ENCODE measurements around the gene CXCL5.

Gene CXCL5

DNA sequence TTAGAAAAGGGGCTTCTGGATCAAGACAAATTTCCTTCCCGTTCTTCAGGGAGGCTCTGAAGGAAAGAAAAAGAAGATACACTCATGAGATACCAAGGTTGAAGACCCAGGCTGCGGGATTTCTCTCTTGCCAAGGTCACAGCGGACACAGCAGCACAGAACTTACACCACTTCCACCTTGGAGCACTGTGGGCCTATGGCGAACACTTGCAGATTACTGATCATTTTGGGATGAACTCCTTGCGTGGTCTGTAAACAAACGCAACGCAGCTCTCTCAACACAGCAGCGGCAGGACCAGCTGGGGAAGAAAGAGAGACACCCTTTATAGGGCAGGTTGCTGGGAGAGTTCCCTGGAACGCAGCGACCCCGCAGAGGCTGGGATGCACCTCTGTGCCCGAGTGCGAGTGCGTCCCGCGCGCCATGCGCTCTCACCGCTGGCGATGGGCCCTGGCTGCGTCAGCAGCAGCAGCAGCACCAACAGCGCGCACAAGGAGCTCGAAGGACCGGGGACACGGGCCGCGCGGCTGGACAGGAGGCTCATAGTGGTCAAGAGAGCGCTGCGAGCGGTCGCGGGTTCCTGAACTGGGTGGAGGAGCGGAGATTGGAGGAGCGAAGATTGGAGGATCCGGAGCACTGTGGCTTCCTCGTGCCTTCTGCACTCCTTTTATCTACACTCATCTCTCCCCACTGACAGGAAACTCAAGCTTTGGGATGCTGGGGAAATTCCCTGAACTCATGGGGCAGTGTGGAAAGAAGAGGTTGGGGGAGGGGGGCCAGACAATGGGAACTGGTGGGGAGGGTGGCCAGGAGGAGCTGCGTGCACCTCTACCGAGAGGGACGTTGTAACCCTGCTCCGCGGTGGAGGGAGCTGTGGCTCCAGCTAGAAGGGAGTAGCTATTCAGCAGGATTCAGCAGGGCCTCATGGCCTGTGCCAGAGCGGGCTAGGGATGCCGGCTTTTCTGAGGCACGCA, at the start of gene CXCL5:
TSS of gene CXCL5 (minus strand) at position 638 of the 972 bp plus-strand sequence. CDS start at position 542, 96 bp downstream.
- DNase-seq (ENCODE audit: low spot score) = no peak

DNA sequence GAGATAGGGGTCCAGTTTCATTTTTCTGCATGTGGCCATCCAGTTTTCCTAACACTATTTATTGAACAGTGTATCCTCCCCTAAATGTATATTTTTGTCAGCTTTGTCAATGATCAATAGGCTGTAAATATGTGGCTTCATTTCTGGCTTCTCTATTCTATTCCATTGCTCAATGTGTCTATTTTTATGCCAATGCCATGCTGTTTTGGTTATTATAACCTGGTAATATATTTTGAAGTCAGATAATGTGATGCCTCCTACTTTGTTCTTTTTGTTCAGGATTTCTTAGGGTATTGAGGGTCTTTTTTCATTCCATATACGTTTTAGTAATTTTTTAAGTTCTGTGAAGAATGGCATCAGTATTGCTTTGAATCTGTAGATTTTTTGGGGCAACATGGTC, 48.7 kb upstream of the CXCL5 start:
- no peak for DNase-seq (ENCODE audit: low spot score)

- no peak for DNase-seq (ENCODE audit: low spot score)
Measured at GRCh38 chr4:74045772-74046171, 47.3 kb upstream of the CXCL5 start.

DNA sequence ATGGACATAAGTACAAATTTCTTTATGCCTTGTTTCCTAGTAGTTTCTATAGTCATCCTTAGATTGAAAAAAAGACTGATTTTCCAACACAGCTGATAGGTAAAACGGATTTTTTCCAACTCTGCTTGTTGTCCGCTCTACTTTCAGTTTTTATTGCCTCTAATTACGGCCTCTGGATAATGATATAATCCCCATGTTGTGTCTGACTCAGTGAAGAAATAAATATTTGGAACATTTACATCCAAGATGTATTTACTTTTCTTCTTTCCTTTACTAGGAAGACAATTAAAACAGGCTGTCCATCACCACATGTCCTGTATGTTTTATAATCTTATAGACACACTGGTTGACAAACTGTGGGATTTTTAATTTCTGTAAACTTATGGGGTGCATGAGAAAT, 46.8 kb upstream of the CXCL5 start:
- no peak for DNase-seq (ENCODE audit: low spot score)

DNA sequence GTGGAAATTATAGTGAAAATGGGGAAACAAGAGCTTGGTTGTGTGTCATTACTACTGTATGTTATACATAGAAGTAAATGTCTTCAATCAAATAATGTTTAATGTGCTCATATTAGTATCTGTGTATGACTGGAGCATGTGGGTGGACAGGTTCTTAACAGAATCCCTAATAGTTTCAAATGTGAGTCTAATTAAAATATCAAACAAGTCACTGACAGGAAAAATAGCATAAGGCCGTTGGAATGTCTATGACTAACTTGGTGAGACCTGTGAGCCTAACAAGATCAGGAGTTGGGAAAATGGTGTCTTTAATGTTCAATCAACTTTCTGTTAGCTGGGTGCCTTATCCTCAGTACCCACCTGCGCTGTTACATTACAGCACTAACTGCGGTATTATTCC, 46.2 kb upstream of the CXCL5 start:
- DNase-seq (ENCODE audit: low spot score) = no peak

DNA sequence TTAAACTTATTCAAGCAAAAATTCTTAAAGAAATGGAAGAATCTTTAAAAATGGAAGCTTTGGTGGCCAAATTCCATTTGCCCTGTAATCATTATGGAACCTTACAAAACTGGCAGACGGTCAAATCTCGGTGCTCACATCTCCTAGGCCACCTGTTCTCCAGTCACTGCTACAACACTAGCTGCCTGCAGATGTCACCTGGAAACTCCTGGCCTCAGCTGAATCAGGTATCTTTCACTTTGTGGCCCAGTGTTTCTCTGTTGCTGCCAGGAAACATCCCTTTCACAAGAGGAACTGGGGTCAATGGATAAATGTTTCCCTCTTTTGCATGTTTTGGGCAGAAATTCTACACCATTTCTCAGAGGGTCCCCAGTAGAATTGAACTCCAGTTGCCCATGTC, 44.2 kb upstream of the CXCL5 start:
- DNase-seq (ENCODE audit: low spot score) = no peak

- no peak for DNase-seq (ENCODE audit: low spot score)
Measured at GRCh38 chr4:74041418-74041817, 42.9 kb upstream of the CXCL5 start.

GRCh38 chr4:74039315-74039763, 40.9 kb upstream of the CXCL5 start:
- no peak for DNase-seq (ENCODE audit: low spot score)

- DNase-seq (ENCODE audit: low spot score) = no peak
Measured at GRCh38 chr4:74038425-74039314, 40.2 kb upstream of the CXCL5 start, which contains the start of gene CXCL3. Gene CXCL3 (minus strand): TSS chr4:74038689. CDS start chr4:74038611, 78 bp downstream.

DNA sequence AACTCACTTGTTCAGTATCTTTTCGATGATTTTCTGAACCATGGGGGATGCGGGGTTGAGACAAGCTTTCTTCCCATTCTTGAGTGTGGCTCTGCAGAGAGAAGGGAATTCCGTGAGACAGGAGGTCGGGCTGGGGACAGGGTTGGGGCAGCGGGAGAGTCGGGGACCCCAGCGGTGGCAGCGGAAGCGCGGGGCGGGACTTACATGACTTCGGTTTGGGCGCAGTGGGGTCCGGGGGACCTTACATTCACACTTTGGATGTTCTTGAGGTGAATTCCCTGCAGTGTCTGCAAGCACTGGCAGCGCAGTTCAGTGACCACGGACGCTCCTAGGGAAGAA, 39.6 kb upstream of the CXCL5 start:
- no peak for DNase-seq (ENCODE audit: low spot score)

DNA sequence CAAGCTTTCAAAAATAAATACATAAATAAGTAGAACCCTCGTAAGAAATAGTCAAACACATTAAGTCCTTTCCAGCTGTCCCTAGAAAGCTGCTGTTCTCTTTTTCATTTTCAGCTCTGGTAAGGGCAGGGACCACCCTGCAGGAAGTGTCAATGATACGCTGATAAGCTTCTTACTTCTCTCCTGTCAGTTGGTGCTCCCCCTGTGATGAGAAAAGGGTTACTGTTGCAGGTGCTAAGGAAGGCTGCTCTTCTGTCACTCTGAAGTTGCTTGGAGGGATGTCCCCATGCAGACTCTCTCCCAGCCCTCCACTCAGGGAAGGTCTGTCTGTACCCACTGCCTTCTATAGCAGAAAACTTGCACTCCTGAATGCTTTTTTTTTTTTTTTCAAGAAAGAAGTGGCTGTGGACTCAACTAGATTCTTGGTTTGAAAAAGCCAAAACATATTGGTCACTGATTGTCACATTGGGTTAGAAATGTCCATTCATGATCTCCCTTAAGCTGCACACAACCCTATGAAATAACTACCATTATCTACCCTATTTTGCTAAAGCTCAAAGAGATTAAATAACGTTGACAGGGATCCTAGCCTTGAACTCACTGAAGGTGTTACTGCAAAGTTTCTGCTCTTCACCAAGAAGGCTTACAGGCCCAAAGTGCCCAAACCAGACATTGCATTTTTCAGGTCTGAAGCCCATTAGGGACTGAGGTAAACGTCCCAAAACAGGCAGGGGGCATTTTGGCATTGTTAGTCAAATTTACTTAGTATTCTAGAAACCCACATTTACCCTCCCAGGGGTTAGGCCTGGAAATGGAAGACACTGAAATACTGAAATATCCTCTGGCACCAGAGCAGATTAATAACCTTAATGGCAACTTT, 38.8 kb upstream of the CXCL5 start:
- no peak for DNase-seq (ENCODE audit: low spot score)

- no peak for DNase-seq (ENCODE audit: low spot score)
Measured at GRCh38 chr4:74033739-74034138, 35.3 kb upstream of the CXCL5 start.

- DNase-seq (ENCODE audit: low spot score) = no peak
Measured at GRCh38 chr4:74032064-74032463, 33.6 kb upstream of the CXCL5 start.

DNA sequence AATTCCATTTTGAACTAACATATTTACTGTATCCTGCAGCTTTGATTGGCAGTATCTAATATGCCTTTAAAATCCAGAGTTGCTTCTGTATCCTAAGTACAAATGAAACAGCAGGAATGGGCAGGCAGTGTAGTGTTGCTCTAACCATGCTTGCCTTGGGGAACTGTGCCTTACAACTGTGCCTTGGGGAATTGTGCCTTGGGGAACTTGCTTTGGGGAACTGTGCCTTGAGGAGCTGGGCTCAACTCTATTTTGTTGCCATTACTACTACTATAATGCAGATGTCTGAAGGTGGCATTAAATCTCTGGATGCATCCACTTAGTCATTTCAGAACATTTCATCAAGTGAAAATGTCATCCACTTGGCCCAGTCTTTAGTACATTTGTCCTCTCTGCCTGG, 33.1 kb upstream of the CXCL5 start:
- DNase-seq (ENCODE audit: low spot score) = no peak

- no peak for DNase-seq (ENCODE audit: low spot score)
Measured at GRCh38 chr4:74030285-74030684, 31.8 kb upstream of the CXCL5 start.

DNA sequence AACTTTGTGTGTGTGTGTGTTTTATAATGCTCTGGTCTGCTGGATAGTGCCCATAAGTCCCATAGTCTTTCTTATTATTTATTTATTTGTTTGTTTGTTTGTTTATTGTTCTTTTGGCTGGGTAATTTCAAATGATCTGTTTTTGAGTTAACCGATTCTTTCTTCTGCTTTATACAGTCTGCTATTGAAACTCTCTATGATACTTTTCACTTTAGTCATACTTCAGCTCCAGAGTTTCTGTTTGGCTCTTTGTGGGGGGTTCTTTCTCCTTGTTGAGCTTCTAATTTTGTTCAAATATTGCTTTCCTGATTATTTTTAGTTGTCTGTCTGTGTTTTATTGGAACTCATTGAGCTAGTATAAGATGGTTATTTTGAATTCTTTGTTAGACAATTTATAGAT, 30.0 kb upstream of the CXCL5 start:
- DNase-seq (ENCODE audit: low spot score) = no peak

DNA sequence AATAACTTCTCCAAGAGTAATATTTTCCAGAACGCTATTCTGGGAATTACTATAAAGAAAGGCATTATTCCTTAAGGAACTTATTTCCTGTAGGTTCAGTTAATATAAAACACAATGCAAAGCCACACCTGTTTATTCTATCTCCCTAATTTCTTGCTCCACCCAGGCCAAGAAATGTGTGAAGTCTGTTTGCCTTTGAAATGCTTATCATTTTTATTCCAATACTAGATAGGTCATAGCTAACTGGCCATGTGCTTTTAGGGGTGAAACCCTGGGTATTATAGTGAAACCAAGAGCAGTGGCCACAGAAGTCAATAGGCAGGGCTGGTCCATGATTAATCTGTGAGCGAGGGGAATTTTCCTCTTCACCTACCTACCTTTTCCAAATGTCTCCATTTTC, 25.2 kb upstream of the CXCL5 start:
- no peak for DNase-seq (ENCODE audit: low spot score)

GRCh38 chr4:74021601-74022000, 23.1 kb upstream of the CXCL5 start:
- DNase-seq (ENCODE audit: low spot score) = no peak

- no peak for DNase-seq (ENCODE audit: low spot score)
Measured at GRCh38 chr4:74018771-74019170, 20.3 kb upstream of the CXCL5 start.

GRCh38 chr4:74018116-74018515, 19.6 kb upstream of the CXCL5 start:
- DNase-seq (ENCODE audit: low spot score) = no peak

- no peak for DNase-seq (ENCODE audit: low spot score)
Measured at GRCh38 chr4:74016068-74016467, 17.6 kb upstream of the CXCL5 start.
